GM19035 (cell line): ENCODE data around the gene KCNJ6.

Experiments
- ATAC-seq: cut with Tn5 transposase; IDR thresholded peaks from one replicate; pipeline ENCODE4 v1.9.1; 2021; ENCODE audit not compliant: unreplicated experiment

The KCNJ6 gene

DNA sequence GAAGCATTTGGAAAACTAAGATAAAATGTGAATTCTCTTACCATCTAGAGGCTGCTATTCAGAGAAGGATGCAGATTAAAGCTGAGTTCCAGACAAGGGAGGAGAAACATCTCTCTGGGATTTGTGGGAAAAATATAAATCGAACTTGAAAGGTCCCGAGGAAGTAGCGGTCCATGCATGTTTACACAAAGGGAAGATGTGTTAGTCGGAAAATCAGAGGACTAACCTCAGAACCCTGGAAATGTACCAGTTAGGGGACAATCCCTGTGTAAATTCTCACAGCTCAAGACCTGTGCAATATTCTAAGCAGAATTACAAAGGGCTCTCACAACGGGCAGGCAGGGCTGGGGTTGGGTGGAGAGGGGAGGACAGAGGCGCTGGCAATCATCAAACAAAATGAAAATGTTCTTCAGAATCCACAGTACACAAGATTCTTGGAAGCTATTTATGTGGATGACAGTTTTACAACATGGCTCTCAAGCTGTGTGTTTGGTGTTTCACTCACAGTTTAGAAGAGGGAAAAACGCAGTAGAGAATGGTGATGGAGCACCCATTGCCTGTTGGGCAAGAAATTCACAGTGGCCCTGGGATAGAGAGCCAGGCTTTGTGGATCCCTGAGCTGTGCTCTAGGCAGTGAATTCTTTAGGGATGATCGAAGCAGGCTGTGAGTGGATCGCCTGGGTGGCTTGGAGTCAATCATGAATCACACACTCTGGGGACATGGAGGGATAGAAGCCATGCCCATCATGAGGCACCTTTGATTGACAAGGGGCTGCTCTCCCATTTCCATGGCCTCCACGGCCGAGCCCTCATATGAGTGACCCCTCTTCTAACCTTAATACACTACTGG is 47.6 kb downstream of the KCNJ6 start:
- ATAC-seq = no peak

DNA sequence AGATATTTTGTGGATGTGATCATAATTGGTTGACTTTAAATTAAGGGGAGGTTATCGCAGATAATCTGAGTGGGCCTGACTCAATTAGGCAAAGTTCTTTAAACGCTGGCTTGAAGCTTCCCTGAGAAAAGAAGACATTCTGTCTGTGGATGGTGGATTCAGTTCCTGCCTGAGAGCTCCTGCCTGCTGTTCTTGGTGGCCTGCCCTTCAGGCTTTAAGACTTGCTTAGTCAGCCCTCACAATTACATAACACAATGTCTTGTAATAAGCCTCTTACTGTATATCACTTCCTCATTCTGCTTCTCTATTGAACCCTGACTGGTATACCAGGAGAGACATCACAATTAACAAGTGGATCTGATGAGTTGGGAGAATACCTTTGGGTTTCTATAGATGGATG is 50.2 kb downstream of the KCNJ6 start:
- no peak for ATAC-seq

DNA sequence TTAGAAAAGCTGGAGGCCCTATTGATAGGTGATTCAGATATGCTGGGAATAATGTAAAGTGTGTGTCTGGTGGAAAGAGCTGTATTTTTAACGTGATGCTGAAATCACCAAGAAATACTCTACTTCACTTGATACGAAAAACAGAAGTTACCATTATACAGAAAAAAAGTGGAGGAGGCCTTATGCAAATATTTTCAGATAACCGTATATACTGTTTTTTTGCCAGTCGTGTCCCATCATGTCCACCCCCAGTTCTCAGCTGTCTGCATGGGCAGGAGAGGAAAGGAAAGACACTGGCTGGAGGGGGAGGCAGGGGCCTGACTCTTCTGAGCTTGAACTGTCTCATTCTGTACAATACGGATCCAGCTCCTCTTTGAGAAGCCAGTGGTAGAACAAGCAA is 51.1 kb downstream of the KCNJ6 start:
- ATAC-seq = no peak

DNA sequence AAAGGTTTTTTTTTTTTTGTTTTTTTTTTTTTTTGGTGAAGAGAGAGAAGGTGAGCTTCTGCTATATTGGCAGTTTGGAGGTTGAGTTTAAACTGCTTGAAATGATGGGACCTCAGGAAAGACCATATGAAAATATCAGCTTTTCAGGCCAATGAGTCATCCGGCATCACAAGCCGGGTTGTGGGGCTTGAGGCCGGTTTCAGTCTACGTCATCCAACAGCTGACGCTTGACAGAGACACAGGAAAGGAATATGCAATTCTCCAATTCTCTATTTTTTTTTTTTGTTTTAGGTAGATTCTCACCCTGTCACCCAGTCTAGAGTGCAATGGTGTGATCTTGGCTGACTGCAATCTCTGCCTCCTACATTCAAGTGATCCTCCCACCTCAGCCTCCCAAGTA is 52.4 kb downstream of the KCNJ6 start:
- ATAC-seq = no peak

DNA sequence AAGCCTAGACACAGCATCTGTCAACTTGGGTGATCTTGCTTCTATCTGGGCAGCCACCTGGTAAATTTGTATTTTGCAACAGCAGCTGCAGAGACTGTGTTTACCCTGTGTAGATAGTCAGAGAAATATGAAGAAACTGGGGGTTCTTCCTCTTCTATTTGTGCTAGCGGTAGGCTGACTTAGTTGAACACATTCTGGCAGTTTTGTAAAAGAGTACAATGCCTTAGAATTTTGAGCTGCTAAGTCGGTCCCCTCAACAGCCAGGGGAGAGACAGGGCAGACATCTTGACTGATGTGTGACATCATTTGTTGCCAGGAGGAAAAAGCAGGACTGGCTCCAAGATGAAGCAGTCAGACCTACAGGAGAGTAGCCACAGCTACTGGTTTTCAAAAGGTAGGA is 53.7 kb downstream of the KCNJ6 start:
- no peak for ATAC-seq

DNA sequence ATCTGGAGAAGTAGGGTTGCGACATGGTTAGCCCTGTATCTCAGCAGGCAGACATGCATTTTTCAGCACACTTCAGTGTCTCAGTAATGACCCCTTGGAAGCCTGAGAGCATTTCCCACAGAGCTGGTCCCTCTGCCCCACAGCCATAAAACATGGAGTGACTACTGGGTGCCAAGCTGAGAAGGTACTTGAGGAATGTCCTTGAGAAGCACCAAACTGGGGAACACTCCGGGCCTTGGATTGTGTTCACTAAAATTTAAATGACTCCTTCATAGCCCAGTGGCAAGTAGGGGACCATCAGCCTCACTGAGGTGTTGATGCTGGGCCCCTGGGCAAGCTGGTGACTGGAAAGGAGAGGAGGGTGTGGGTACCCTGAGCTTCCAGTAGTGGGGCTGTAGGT is 54.7 kb downstream of the KCNJ6 start:
- no peak for ATAC-seq

DNA sequence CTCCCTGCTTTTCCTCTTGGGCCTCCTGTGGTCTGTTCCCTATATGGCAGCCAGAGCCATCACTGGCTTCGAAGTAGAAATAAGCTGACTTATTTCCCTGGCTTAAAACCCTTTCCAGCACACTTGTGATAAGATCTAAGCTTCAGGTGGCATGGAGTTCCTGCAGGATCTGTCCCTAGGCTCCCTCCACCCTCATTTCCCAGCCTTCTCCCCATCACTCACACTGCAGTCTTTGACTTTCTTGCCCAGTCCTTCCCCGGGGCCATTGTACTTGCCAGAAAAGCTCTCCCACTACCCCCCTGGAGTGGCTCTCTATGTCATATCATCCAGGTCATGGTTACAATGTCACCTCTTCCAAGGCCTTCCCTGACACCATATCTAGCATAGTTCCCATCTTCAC is 55.8 kb downstream of the KCNJ6 start:
- no peak for ATAC-seq

DNA sequence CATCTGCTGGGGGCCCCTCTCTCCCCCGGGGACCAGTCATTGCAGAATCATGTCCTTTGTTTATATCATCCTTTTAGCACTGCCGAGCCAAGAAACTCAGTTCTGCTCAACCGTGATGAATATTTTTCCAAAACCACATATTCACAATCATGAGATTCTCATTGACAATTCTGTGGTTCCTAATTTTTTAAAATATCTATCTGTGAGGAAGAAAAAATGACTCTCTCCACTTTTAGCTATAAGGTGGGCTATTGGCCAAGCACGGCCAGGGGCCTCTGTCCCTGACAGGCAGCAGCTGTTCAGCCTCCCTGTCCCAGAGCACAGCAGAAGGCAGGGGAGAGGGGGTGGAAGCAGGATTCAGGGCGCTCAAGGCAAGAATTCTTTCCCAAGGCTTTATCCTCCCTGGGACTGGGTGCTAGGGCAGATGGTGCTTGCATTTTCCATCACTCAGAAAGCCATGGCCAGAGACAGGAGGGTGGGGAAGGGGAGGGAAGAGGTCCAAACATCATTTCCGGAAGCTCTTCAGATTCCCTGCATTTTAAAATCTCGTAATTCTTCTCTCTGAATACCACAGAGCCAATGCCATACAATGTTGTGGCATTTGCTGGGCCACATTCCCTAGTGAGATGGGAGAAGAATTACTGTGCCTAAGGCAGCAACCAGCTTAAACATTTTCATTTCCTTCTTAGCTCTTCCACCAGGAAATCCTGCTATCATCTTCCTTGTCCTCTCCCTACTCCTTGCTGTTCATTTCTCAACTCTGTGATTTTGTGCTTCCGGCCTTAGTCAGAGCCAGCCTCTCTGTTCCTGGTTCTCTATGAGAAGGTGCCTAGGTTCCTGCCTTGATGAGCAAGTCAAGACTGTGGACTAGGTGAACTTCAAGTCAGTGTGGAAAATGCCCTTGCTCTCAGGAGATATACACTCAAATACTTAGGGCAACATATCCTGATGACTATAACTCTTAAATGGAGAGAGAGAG is 60.3 kb downstream of the KCNJ6 start:
- ATAC-seq = no peak

DNA sequence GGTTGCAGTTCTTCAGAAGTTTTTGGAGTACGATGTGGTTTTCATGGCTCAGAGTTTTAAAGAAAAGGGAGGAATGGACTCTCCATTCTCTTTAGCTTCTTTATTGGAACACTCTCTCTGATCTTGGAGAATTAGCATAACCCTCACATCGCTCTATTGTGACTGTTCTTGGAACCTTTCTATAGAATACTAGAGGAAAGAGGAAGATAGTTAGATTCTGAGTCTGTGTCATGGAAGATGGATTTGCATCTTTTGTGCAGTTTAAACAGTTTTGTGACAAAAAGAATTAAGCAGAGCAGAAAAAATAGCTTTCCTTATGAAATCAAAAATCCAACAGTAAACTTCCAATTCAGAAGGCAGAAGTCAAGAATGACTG is 61.0 kb downstream of the KCNJ6 start:
- ATAC-seq = no peak

DNA sequence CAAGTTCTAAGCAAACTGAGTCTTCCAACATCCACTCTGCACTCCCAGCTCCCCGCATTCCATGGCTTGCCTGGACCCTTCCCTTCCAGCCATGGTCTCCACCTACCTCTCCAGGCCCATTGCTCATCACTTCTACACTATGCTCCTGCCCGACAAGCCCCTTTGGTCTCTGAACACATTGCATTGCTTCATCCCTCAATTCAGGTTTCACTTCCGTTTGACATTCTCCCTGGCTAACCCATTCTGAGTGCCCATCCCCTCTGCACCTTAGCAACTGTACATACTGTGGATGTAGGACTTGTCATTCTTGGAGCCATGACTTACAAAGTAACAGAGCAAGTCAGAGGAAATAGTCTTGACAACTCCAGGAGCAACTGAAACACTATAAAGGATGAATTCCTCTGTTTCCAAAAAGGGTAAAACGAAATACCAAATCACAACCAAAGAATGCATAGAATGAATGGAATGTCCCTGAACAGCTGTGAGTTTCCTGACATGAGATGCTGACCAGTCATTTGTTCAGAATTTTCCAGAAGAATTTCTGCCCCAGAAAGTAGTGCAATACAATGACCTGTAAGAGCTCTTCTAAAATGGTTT is 66.7 kb downstream of the KCNJ6 start:
- no peak for ATAC-seq

DNA sequence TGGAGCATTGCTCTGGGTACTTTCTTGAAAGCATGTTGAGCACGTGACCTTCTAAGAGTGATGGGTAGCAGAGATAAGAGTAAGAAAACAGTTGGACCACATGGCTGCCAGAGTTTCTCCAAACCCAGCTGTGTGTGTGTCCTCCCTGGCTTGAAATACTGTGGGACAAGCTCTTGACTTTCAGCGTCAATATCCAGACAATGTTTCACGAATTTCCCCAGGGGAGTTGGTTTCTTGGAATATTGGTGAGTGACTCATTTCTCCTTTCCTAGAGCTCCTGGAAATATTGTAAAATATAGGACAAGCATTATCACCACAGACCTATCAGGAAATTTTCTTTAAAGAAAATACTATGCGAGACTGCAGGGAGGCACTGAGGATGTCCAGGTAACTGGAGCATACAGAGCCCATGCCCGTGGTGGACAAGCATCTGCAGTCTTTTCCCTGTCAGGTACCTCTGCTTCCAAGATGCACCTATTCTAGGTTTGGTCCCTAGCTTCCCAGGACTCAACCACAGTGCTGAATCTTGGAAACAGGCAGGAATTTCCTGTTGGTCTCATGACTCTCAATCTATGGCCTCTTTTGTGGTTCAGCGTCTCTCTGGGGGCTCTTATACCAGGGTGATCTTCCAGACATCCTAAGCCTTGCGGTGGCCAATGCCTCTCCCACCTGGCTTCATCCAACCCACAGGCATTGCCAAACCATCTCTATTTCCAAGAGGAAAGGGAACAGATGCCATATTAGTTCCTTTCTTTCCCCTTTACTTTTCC is 67.4 kb downstream of the KCNJ6 start:
- no peak for ATAC-seq

DNA sequence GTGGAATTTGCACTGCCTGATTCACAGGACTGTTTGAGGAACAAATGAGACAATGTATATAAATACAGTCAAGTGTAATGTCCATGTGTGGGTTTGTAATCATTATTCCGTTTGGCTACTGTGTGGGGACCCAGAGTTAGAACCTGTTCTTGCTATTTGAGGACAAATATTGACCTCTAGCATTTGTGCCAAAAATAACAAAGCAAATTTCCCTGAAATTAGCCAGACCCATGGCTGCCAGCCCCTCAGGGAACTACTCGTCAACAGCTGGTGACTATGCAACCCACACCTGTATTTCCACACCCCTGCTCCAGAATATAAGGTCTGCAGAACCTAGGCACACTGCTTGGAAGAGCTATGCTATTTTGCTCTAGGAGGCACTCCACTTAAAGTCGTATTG is 70.7 kb downstream of the KCNJ6 start:
- ATAC-seq = no peak

DNA sequence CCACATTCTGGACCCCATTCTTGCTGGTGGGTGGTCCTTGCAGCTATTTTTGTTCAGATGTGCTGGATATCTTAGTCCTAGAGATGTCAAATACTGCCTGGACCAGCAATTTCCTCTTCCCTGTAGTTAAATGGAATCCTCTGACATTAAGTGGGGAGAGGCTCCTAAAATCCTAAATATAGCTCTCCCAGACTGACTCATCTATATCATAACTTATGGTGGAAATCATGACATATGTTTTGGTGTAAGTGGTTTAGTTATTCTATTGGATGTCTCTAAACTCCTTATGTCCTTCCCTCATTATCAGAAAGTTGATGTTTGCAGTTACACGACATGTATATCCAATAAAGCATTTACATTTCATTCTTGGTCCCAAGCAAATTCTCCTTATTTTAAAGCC is 73.1 kb downstream of the KCNJ6 start:
- no peak for ATAC-seq

DNA sequence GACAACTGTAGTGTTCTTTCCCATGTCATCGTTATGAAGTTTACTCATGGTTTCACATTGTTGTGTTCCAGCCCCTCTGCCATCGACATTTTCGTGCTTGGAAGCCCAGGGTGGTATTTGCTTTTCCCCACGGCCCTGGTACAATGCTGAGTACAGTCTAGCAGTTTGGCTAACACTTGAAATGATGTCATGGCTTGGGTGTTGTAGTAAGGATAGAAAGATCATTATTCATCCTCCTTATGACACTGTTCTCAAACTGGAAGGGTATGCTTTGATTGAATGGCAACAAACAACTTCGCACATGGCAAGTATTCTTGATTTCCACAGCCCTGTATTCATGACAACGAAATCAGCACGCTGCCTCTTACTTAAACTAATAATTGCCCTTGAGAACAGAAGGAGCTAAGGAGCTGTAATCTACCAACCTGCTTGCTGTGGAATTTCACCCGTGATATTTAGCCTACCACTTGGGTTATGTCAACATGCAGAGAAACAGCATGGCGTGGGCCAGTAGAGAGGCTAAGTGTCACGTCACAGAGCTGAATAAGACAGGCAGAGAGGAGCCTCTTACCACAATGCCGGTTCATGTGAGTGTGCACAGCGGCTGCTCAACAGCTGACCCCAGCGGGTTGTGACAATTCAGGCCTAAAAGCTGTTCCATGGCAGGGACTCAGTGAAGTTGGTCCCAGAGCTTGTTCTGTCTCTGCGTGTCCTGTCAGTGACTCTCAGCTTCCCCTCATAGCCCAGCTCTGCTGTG is 73.9 kb downstream of the KCNJ6 start:
- no peak for ATAC-seq

DNA sequence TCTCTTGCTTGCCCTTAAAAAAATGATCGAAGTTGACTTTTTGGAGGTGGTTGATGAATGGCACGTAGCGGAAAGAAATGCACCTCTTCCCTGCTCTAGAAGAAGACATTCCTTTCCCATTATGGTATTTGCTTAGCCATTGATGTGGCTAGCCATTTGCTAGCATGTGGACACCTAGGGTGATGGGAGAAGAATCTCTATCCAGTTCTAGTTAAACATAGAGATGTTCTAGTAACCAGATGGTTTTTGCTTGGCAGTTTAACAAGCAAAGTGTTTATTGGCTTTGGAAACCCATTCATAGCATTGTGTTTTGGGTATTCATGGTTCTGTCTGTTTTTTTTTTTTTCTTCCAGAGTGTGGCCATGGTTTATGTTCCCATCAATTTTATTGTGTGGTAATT is 78.9 kb downstream of the KCNJ6 start:
- no peak for ATAC-seq

DNA sequence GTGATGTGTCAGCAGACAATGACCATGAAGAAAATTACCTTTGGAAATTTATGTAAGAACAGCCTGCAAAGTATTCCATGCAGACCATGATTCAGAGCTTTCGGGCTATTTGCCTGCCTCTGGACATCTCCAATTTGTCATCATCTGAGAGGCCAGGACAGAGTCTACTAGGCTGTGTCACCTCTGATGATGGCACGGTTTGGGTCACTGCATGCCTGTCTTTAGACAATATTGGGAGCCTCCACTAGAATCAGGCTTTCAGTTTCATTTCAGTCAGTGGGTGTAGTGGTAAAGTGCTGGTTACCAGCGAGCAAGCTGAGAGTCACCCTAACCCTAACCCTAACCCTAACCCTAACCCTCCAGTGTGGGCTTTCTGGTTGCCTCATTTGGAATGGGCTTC is 80.8 kb downstream of the KCNJ6 start:
- ATAC-seq = no peak

DNA sequence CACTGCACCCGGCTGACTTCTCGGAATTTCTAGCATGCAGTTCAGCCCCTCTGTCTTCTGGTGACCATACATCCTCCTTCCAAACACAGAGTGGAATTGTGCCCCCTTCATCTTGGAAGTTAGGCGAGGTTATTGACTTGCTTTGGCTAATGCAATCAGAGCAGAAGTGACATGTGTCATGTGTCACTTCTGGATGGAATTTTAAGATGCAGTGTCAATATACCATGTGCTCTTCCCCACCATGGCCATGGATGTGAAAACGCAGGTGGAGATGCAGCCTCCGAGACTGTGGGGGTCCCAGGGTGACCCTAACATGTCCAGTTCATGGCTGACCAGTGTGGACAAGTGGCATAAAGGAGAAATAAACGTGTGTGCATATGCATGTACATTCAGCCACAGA is 83.0 kb downstream of the KCNJ6 start:
- ATAC-seq = no peak

DNA sequence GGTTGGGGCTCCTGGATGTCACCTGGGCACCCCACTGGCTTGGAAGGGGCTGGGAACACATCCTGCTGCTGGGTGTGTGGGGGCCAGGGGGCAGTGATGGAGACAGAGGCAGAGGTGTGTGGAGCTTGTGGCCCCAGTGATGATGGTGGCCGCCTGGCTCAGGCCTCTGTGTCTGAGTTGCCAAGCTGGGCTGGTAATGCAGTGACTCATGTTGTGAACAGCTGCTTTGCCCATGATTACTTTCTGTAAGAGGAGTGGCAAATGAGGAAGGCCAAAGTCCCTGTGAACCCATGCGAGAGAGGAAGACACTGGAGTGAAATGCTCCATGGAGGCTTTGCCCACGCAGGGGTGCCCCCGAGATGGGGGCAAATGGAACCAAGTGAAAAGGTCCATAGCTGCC is 86.8 kb downstream of the KCNJ6 start:
- no peak for ATAC-seq

DNA sequence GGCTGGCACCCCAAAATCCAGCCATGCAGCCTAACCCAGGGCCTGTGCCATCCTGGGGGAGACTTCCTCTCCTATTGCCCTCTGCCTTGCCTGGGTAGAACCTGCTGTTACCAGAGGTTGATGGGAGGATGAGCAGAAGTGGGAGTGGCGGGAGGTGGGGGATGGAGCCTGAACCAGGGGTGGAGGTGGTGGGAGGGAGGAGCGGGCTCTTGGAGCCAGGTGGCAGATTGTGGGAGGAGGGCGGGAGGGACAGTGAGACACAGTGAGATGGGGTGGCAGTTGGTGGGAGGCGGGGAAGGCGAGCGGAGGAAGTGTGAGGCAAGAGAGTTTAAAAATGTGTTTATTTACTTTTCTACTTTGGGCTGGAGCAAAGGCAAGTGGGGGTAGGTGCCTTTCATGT is 87.3 kb downstream of the KCNJ6 start:
- ATAC-seq = no peak

DNA sequence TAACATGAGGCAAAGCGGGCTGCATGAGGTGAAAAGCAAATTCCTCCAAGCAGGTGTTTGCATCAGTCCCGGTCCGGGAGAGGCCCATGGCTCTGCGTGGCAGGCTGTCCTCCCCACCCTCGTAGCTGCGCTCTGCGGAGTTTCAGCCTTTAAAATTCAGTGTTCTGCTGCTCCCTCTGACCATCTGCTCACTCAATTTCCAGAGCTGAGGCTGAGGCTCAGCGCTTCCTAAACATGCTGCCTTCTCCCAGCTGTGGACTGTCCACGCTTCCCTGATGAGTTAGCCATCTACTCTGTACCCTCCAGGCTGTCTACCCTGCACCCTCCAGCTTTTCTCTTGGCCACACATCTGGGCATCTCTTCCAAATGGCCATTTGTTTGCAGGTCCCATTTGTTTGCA is 87.7 kb downstream of the KCNJ6 start:
- no peak for ATAC-seq
